Activated T-helper 1 cell treated with anti-CD3 and anti-CD28 coated beads, Interleukin-2, amount 50 U/mL, for 16 hours (primary cell): ENCODE data around the gene ANXA6.

Experiments
- DNase-seq, 2 donors: peaks; one replicate each; pipeline ENCODE4 v3.0.0-alpha.2; 2020; ENCODE audit warnings: low read depth in 1 of 2, low spot score in 1 of 2

The ANXA6 gene

DNA sequence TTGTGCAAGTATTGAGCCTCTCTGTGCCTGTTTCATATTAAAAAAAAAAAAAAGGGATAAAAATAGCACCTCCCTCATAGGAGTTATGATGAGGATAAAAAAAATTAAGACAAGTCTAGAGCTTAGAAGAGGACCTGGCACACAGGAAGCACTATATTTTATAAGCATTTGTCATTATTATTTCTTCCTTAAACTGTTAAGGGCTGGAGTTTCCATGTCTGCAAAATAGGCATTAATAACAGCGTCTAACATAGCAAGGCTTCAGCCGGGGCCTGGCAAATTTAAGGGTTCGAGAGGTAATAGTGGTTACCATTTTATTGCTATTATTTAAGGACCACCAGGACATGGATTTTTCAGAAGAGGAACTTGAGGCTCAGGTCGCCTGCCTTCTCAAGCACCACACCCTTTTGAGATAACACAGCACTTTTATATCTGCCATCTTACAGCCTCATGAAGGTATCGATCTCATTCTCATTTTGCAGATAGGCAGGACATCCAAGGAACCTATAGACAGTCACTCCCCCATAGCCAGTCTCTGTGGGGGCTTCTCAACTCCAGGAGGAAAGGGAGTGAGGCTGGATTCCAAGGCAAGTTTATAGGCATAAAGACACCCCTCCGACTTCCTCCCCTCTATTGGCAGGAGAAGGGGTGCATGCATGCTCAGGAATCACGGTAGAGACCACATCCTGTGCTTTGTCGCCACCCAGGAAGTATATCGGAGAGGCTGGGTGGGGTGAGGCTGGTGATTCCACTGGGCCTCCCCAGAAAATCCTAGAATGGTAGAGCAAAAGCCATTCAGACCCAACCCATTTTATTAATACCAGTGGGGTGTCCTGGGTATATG lies 2.4 kb downstream of the ANXA6 start:
- peak in 1 of 2 donors; percentile 30 for DNase-seq

DNA sequence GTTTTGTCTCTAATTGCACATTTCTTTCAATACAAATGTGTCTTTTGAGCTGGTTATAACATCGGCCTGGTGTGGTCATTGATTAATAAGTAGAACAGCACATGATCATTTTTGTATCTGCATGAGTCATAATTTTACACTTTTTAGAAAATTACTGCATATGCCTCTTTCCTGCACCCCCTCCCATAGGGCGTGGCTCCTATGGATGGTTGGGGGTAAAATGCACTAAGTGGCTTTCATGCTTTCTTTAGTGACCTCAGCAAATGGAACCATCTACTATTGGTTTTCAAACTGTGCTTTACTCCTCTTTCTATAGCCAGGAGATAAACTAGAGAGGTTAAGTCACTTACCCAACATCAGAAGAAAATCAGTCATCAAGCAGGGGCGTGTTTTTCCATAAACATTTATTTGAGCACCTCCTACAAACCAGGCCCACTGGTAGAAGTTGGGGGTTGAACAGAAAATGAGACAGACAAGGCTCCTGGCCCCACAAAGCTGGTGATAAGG lies 3.8 kb downstream of the ANXA6 start:
- no peak for DNase-seq

DNA sequence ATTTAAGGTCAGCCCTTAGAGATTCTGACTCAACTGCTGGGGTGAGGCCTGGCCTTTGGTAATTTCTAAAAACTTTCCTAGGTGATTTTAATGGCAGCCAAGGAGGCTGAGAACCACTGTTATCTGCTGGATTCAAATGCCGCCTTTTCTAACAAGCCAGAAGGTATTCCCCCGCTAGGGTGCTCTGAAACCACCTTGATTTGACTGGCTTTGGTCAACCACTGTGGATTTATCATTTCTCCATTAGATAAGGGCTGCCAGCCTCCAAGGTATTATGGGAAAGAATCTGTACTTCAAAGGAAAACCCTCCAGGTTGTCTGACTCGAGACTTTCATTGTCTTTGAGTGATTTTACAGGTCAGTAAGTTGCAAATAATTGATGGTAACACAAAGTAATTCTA lies 4.3 kb downstream of the ANXA6 start:
- DNase-seq = no peak

DNA sequence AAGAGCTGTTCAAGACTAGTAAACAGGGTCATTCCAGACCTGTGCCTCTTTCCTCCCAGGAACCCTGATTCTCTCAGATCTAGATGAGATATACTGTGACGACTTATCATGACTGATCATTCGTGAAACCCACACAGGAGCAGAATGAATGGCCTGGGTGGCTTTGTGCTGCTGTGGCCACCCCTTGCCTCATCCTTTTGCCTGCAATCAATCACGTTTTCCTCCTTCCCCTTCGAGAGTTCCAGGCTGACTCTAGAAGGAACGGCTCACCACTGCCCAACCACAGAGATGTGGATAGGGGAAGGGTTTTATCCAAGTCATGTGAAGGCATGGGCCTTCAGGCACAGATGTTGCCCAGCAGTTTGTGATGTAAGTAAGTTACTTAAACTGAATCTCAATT lies 5.8 kb downstream of the ANXA6 start:
- DNase-seq = peak in 1 of 2 donors; percentile 23

DNA sequence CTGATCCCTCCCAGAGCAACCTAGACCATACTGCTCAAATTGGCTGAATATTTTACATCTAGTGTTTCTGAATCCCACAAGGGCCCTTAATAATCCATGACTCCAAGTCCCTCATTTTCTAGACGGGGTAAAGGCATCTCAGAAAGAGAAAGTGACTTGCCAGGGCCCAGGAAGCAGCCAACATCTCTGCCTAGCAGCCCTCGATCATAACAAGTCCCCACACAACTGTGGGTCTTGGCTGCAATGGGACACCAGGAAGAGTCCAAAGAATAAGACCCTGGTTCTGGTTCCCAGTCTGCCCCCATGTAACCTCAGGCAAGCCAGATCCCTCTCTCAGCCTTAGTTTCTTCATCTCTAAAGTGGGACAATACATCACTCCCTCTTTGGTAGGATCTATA lies 6.3 kb downstream of the ANXA6 start:
- DNase-seq = no peak

DNA sequence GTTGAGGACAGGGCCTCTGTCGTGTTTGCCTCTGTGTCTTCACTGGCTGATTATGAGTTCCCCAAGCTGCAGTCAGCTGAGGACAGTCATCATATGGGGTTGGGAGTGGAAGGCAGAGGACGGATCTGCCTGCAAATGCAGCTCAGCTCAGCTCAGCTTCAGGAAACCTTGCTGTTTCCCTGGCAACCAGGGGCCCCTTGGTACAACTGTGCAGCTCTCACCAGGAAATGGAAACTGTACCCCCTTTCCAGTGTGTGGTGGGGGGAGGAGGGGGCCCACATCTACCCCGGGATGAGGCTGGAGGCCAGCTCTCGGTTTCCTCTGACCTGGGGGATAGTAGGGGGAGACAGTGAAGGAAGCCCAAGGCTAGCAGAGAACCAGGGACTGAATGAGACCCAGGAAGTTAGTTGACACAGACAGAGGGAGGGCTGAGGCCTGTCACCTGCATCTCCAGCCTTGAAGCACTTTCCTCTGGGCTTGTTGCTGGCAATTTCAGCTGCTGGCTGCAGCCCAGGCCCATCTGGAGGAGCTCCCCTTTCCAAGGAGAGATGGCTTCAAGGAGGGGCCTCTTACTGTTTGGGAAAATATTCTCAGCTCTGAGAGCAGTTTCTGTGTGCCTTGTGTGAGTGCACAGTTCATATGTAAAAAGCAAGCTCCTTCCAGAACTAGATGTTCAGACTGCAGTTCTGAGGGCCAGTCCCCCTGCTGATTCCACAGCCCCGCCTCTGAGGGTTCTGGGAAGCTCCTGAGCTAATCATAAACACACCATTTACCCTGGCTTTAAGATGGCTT lies 6.9 kb downstream of the ANXA6 start:
- peak; percentile 33 to 50 for DNase-seq

DNA sequence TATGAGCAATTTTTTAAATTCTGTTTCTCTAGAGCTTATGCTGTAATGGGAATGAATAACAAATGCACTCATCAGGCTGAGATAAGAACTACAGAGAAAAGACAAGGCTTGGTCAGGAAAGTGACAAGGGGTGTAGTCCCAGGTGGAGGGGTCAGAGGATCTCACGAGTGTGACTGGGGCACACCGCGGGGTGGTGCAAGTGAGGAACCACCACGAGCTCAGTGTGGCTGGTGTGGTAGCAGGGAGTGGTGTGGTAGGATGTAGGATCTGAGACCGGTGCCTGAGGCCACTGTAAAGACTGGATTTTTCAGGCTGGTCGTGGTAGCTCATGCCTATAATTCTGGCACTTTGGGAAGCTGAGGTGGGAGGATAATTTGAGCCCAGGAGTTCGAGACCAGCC lies 9.0 kb downstream of the ANXA6 start:
- no peak for DNase-seq

DNA sequence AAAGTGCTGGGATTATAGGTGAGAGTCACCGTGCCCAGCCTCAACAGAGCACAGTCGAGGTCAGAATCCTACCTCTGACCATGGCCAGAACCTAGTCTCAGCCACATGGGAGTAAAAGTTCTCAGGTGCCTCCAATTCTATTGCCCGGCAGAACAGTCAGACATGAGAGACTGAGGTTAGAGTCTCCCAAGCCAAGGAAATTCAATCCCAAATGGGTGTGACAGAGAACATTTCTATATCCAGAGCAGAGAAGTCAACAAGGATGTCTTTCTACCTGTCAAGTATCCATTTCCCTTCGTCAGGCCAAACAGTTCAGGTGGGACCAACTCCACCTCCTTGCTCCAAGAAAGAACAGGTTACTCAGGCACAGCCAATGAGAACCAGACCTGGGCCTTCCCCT lies 10.5 kb downstream of the ANXA6 start:
- DNase-seq = no peak

DNA sequence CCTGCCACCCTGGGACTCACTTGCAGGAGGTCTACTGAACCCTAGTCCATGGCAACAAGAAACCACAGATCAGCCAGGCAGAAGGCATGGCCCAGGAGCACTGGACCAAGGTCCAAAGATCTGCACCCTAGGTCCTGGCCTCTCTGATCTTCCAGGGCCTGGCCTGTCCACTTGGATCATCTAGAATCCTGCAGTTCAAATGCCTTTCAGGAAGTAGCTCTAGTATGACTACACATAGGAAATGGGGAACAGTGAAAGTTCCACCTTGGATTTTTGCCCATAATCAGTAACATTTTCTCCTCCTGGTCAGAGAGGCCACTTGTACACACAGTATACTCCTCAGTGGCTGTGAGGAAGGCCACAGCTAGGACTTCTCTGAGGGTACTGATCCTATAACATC lies 11.5 kb downstream of the ANXA6 start:
- DNase-seq = no peak

DNA sequence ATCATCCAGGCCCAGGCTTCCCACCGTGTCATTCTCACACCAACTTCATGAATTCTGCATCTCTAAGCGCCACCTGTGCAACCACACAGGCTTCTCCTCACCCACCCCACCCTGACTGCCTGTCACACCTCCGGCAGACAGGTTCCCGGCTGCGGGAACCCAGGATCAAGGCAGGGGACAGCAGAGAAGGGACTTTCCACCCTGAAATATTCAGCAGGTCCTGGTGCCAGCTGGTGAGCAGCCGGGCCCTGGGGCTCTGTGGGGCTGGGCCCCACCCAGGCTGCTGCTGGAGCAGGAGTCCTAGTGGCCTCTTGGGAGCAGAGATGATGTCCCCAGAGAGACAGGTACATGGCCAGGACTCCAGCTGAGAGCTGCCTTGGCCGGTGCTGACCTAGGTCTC lies 12.7 kb downstream of the ANXA6 start:
- DNase-seq = no peak

DNA sequence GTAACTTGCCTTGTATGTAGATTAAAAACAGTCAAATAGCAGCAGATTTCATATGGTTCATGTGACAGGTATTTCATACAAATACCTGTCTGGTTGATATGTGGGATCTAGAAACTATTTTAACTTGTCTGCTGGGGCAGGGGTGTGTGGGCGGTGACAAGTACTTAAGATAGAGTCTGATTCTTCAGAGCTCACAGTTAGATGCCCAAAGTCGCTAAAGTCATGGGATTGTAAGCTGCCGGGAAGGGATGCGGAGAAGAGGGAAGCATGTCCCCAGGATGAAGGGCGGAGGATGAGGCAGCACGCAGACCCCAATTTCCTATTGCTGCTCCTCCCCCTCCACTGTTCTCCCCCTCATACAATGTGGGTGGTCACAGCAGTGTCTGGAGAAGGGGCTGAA lies 13.3 kb downstream of the ANXA6 start:
- DNase-seq = no peak

DNA sequence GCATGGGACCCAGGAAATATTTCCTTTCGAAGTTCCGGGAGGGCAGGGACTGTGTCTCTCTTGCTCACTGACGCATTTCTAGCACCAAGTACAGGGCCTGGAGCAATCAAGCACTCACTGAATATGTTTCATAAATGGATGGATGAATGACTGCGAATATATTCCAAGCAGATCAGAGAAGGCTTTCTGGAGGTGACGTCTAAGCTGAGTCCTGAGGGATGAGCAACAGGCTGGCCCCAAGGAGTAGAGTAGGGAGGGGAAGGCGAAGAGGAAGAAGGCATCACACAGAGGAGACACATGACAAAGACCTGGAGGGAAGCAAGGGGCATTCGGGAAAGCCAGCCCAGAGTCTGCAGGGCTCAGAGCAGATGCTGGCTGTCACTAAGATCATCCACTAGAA lies 13.9 kb downstream of the ANXA6 start:
- no peak for DNase-seq

DNA sequence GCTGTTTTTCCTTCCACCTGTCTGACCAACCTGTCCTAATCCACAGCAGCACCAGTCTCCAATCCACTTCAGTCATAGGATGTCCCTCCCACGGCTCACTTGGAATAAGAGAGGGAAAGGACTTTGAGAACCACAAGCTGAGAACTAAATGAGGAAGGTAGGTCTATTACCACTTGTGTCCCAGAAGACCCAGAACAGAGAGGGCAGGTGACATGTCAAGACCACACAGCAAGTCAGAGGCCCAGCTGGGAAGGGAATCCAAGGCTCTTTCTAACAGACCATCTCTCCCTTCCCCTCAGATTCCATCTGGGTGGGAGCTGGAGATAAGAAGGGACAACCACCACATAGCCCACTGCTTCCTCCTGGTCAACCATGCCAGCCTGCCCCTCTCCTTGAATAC lies 14.6 kb downstream of the ANXA6 start:
- DNase-seq = no peak

DNA sequence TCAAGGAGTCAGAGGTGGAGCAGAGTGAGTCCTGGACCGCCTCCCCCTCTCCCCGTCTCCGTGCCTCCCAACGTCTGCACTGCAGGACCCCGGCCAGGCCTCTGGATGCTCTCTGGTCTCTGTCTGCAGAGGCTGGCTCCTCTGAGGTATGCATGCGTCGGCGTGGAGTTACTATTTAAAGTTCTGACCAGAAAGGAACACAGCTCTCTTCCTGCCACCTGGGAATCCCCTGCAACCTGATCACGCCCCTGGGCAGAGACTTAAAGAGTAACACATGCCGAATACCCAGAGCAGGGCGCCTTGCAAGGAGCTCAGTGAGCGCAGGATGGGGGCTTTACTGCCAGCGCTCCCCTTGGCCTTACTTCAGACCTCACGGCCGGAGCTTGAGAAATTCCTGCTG lies 16.0 kb downstream of the ANXA6 start:
- DNase-seq = peak in 1 of 2 donors; percentile 30

DNA sequence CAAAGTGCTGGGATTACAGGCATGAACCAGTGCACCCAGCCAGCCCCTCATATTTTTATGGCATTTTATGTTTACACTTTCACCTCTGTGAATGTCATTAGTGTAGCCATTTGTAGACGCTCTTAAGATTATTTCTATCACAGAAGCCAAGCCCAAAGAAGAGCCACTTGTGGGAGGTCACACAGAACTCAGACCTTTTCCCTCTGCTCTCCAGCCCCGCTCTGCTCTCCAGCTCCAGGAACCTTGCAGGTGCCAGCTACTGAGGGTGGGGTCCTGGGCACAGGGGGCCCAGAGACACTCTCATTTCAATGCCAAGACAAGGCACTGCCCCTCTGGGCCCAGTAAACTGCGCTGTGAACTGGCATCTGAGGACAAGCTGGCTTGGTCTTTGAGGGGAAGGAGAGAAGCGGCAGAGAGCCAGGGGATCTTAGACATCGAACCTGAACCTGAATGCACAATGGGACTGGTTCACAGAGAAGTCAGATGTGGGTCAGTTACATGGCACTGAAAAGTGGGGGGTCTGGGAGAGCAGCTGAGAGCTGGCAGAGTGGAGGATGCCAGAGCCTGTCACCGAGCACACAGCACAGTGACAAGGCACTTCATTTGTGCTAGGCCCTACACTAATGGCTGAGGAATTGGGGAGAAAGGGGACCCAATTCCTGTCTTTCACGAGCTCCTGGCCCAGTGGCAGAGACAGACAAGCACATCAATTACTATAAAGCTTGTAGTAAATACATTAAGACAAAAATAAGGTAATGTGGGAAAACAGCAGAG lies 16.7 kb downstream of the ANXA6 start:
- DNase-seq = no peak

DNA sequence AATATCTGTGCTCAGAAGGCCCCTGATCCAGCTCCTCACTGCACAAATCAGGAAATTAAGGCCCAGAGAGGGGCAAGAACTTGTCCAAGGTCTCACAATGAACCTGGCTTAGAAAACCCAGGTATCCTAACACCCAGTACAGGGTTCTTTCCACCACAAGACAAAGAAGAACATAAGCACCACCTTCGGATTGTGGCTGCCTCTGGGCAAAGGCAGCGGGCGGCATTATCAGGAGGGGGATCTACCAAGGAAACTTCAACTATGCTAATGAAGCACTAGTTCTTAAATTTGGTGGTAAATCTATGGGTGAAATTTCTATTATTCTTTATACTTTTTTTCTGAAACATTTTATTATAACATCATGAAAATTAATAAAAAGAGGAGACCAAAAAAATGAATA lies 17.9 kb downstream of the ANXA6 start:
- no peak for DNase-seq

DNA sequence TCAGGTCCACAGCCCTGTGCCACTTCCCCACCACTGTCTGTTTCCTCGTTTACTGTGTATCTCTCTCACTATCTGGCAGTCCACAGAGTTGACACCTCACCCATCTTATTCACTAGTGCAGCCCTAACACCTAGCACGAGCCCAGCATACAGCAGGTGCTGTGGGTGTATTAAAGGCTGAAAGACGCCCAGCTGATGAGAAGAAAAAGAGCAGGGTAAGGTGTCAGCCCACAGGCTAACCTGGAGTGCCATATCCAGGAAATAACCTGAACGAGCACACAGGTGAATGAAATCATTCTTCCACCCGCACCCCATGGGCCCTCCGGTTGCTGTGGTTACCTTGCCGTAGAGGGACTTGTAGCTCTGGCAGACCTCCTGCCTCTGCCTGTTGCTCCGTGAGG lies 18.6 kb downstream of the ANXA6 start:
- DNase-seq = no peak

DNA sequence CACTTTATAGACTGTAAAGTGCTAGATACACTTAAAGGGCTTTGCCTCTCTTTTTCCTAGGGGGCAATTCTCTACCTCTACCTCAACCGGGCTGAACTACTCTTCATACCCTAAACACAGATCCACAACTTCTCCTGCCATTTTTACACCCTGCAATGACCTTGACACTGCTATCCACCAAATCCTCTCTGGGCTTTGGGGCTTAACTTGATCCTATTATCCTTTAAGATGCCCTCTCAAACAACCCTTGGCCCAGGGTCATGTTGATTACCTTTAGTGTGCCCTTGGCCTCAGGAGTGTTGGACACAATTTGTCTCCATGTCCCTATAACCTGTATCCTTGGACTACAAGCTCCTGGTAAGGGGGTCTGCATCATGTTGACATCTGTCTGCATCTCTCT lies 19.5 kb downstream of the ANXA6 start:
- no peak for DNase-seq

DNA sequence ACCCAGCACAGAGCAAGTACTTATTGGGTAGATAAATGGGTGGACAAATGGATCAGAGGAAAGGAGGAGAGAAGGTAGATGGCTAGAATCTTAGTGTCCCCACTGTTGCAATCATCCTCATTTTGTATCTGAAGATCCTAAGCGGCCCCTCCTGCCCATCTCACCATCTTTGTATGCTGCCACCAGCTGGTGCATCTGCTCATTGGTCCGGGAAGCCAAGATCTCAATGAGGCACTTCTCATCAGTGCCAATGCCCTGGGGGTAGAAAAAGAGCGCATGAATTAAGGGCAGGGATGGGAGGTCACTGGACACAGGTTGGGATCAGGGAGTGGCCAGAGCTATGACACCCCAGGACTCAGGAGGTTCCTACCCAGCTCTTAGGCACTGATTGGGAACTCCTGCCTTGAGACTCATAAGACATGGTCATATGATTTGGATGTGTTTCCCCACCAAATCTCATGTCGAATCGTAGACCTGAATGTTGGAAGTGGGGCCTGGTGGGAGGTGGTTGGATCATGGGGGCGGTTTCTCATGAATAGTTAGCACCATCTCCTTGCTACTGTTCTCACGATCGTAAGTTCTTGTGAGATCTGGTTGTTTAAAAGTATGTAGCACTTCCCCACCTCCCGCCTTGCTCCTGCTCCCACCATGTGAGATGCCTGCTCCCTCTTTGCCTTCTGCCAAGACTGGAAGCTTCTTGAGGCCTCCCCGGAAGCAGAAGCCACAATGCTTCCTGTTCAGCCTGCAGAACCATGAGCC lies 20.3 kb downstream of the ANXA6 start:
- DNase-seq = no peak

DNA sequence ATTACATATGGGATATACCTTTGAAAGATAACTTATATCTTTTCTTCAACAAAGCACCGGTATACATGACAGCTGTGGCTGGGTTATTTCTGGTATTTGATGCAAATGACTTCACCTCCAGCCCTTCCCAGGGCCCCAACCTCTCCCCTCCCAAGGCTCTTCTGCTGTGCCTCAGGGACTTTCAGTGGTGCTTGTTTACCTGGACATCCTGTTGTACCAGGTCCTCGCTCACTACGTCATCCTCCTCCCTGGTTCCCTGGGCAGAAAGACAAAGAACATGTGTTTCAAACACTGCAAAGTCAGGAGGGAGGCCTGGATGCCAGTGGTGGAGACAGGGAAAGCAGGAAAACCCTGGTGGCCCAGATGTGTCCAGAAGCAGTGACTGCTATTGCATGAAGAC lies 23.4 kb downstream of the ANXA6 start:
- no peak for DNase-seq

DNA sequence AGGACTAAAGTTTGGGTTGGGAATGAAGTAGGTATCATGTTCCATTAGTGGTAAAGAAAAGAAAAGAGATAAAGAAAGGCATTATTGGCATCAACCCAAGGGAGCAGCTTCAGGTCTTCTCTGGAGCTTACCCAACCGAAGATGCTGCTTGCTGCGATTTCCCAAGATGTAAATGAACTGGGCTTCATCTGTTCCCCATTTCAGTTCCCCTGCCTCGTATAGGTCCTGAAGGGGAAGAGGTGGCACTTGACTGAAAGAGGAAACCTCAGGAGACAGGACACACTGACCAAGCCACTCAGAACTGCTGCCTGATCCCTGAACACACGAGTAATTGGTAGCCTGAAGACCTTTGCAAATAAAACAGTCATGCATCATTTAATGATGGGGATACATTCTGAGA lies 24.6 kb downstream of the ANXA6 start:
- no peak for DNase-seq
